HuH-7.5 (cell line): ENCODE measurements around the gene RABGAP1L.
"Not testable (repeated sequence)": the region's sequence is repeated elsewhere in the genome, so short reads cannot be mapped to it uniquely, and the experiment has no call there.

Experiments used
- DNase-seq: peaks from one replicate; pipeline ENCODE4 v3.0.0; 2011; ENCODE audit warnings: low spot score

The RABGAP1L gene

GRCh38 chr1:174711848-174712247 is 552.5 kb downstream of the RABGAP1L start:
- DNase-seq = not testable (repeated sequence)

GRCh38 chr1:174712541-174712940 is 553.2 kb downstream of the RABGAP1L start:
- DNase-seq = no peak

GRCh38 chr1:174713796-174714195 is 554.5 kb downstream of the RABGAP1L start:
- DNase-seq = no peak

GRCh38 chr1:174719194-174719593 is 559.9 kb downstream of the RABGAP1L start:
- DNase-seq = no peak

GRCh38 chr1:174720618-174721017 is 561.3 kb downstream of the RABGAP1L start:
- no peak for DNase-seq

GRCh38 chr1:174721246-174721645 is 561.9 kb downstream of the RABGAP1L start:
- no peak for DNase-seq

GRCh38 chr1:174723816-174724215 is 564.5 kb downstream of the RABGAP1L start:
- DNase-seq = no peak

- no peak for DNase-seq
These were observed 564.9 kb downstream of the RABGAP1L start for GRCh38 chr1:174724219-174724618.

GRCh38 chr1:174726167-174726879 is 567.0 kb downstream of the RABGAP1L start:
- no peak for DNase-seq

GRCh38 chr1:174726880-174727585 is 567.7 kb downstream of the RABGAP1L start:
- no peak for DNase-seq

GRCh38 chr1:174734270-174734669 is 575.0 kb downstream of the RABGAP1L start:
- DNase-seq = no peak

GRCh38 chr1:174736831-174737230 is 577.5 kb downstream of the RABGAP1L start:
- no peak for DNase-seq

GRCh38 chr1:174740249-174740968 is 581.1 kb downstream of the RABGAP1L start:
- DNase-seq = no peak

GRCh38 chr1:174742805-174743653 is 583.7 kb downstream of the RABGAP1L start:
- no peak for DNase-seq

- peak; percentile 6 for DNase-seq
These were observed 584.6 kb downstream of the RABGAP1L start for GRCh38 chr1:174743654-174744561.

- DNase-seq = no peak
These were observed 585.6 kb downstream of the RABGAP1L start for GRCh38 chr1:174744886-174745285.

GRCh38 chr1:174746024-174746808 is 586.9 kb downstream of the RABGAP1L start:
- no peak for DNase-seq

GRCh38 chr1:174747613-174748012 is 588.3 kb downstream of the RABGAP1L start:
- no peak for DNase-seq

GRCh38 chr1:174748586-174748985 is 589.3 kb downstream of the RABGAP1L start:
- no peak for DNase-seq

- no peak for DNase-seq
These were observed 593.8 kb downstream of the RABGAP1L start for GRCh38 chr1:174753131-174753530.
